Measurements from ENCODE around the gene HOXC10.

DNA sequence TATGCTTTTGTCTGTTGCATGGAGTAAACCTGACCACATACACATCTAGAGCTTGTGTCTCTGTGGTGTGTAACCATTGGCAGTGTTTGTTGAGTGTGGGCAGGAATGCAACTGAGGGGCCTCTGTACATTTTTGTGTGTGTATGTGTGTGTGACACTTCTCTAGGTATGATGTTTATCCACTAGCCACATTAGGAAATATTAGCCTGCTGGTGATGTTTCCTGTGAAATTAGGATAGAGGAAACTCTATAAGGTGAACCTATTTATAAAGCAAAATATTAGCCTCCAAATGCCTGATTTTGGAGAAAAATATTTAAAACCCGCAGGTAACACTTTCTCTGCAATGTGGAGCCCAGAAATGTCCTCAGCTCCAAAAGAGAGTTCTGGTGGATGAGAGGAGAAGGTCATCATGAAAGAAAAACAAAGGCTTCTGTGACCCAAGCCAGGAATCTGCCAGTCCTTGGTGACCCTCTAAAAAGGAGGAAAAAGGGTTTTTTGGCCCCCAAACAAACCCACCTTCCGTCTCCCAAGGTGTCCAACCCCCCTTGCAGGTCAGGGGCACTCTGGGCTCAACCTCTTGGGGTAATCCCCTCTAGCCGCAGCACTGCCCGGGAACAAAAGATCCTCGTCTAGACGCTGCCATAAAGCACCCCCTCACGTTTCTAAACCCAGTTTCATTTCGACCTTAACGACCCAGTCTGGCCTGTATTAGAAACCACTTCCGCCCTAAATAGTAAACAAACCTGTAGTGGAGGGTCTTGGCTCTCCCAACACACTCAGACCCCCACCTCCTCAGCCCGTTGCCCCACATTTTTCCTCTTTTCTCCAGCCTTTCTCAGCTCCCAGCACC lies 7.1 kb upstream of the HOXC10 start:
- TF ChIP-seq CTCF (IDR thresholded peaks at IDR 0.05; ENCODE audit: insufficient read depth, low read length) (no peak), POLR2AphosphoS5 (IDR thresholded peaks at IDR 0.05; ENCODE audit: low read depth) (no peak), SPI1 (IDR thresholded peaks at IDR 0.05; ENCODE audit: borderline replicate concordance, low read depth) (no peak), REST (IDR thresholded peaks at IDR 0.05; ENCODE audit: insufficient replicate concordance, low read depth) (no peak), GABPA (IDR thresholded peaks at IDR 0.05; ENCODE audit: low read depth) (no peak)
